ENCODE measurements around the gene RAB33B. TPM values are rescaled to one million over a fixed set of nuclear protein-coding genes. Genes with fewer than 3 reads are reported as not detected.

The RAB33B gene
- total and polyA plus RNA-seq, 10 of the 15 experiments (the other 5 are each of a cell fraction or from before 2014, with no cell fraction given), result 3.2 to 10.7 (median 7.5) TPM

- TF ChIP-seq, protein P1, sequence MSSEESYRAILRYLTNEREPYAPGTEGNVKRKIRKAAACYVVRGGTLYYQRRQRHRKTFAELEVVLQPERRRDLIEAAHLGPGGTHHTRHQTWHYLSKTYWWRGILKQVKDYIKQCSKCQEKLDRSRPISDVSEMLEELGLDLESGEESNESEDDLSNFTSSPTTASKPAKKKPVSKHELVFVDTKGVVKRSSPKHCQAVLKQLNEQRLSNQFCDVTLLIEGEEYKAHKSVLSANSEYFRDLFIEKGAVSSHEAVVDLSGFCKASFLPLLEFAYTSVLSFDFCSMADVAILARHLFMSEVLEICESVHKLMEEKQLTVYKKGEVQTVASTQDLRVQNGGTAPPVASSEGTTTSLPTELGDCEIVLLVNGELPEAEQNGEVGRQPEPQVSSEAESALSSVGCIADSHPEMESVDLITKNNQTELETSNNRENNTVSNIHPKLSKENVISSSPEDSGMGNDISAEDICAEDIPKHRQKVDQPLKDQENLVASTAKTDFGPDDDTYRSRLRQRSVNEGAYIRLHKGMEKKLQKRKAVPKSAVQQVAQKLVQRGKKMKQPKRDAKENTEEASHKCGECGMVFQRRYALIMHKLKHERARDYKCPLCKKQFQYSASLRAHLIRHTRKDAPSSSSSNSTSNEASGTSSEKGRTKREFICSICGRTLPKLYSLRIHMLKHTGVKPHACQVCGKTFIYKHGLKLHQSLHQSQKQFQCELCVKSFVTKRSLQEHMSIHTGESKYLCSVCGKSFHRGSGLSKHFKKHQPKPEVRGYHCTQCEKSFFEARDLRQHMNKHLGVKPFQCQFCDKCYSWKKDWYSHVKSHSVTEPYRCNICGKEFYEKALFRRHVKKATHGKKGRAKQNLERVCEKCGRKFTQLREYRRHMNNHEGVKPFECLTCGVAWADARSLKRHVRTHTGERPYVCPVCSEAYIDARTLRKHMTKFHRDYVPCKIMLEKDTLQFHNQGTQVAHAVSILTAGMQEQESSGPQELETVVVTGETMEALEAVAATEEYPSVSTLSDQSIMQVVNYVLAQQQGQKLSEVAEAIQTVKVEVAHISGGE (CRISPR knock-in tag; IDR thresholded peaks at IDR 0.05), result no peak
- TF ChIP-seq ASH2L (IDR thresholded peaks at IDR 0.05; ENCODE audit: borderline replicate concordance, low read depth) (peak; percentile 81; the same call in 1 of the 2 replicates), SRF (IDR thresholded peaks at IDR 0.05; ENCODE audit: low read depth in 2 of 2, low read length in 2 of 2) (no peak), SMAD5 (IDR thresholded peaks at IDR 0.05; ENCODE audit: low read depth) (peak; percentile 55; the same call in 1 of the 2 replicates), HCFC1 (IDR thresholded peaks at IDR 0.05; ENCODE audit: low read length) (peak; percentile 33), ETV6 (conservative IDR thresholded peaks at IDR 0.05 in 1 of 2, IDR thresholded peaks at IDR 0.05 in 1 of 2; ENCODE audit: borderline replicate concordance in 1 of 2, low read depth in 1 of 2) (0 out of 4 replicates have a peak, but pooled peaks of 1 of the 2 experiments have one; percentile 5), NR2F1 (conservative IDR thresholded peaks at IDR 0.05) (peak; percentile 62; the same call in 1 of the 2 replicates), CBFB (IDR thresholded peaks at IDR 0.05; ENCODE audit: low read depth) (peak; percentile 75; the same call in 1 of the 2 replicates), CBX5 (IDR thresholded peaks at IDR 0.05; ENCODE audit: low read depth) (0 out of 2 replicates have a peak, but pooled peaks have one; percentile 36), POLR2A (IDR thresholded peaks at IDR 0.05; ENCODE audit: low read depth, low read length) (peak; percentile 91), NRF1 (conservative IDR thresholded peaks at IDR 0.05; ENCODE audit: low read depth, low read length) (peak; percentile 55), NFXL1 (IDR thresholded peaks at IDR 0.05; ENCODE audit: borderline replicate concordance) (no peak), IRF4 (IDR thresholded peaks at IDR 0.05; ENCODE audit: low read depth, low read length) (no peak), SKIL (IDR thresholded peaks at IDR 0.05; ENCODE audit: low read depth, poor library complexity, severe bottlenecking) (peak; percentile 11), CTCF (IDR thresholded peaks at IDR 0.05 in 2 of 3, conservative IDR thresholded peaks at IDR 0.05 in 1 of 3; ENCODE audit: control insufficient read depth in 2 of 3, extremely low read depth in 1 of 3, insufficient read depth in 1 of 3, low read depth in 3 of 3, low read length in 3 of 3) (peak in 1 of 3 experiments; percentile 0; a peak in 1 of 6 replicates), RUNX3 (IDR thresholded peaks at IDR 0.05; ENCODE audit: low read length) (0 out of 2 replicates have a peak, but pooled peaks have one; percentile 4), POLR2AphosphoS5 (IDR thresholded peaks at IDR 0.05; ENCODE audit: low read length) (peak; percentile 65; the same call in 1 of the 2 replicates), ZBED1 (IDR thresholded peaks at IDR 0.05; ENCODE audit: borderline replicate concordance) (0 out of 2 replicates have a peak, but pooled peaks have one; percentile 7), SMAD1 (IDR thresholded peaks at IDR 0.05; ENCODE audit: low read depth, partially characterized antibody) (no peak)
Observed at GRCh38 chr4:139453371-139454110, 380 bp upstream of the RAB33B start (continued).

Measured in GM12878 (cell line).